Astrocyte of the cerebellum (primary cell): ENCODE results near the gene ARHGAP10.

Experiments used
- DNase-seq: peaks from one replicate; pipeline ENCODE4 v3.0.0-alpha.2; 2011; ENCODE audit warnings: low read depth
- H3K4me3 ChIP-seq: 2 replicates; pipeline ENCODE4 v1.5.1; 2011; ENCODE audit warnings: mild to moderate bottlenecking, low read depth, low read length, moderate library complexity
- in situ Hi-C: cut with HindIII; loops from 2 replicates; pipeline ENCODE4 v1.10.0; 2017; ENCODE audit warnings: low sequenced_read_pairs
- TF ChIP-seq, protein P1 (sequence below): IDR thresholded peaks from 2 replicates; pipeline ENCODE4 v1.5.1; 2012; ENCODE audit warnings: low read length, low read depth, moderate library complexity, mild to moderate bottlenecking; ENCODE audit errors: missing control alignments

The ARHGAP10 gene

DNA sequence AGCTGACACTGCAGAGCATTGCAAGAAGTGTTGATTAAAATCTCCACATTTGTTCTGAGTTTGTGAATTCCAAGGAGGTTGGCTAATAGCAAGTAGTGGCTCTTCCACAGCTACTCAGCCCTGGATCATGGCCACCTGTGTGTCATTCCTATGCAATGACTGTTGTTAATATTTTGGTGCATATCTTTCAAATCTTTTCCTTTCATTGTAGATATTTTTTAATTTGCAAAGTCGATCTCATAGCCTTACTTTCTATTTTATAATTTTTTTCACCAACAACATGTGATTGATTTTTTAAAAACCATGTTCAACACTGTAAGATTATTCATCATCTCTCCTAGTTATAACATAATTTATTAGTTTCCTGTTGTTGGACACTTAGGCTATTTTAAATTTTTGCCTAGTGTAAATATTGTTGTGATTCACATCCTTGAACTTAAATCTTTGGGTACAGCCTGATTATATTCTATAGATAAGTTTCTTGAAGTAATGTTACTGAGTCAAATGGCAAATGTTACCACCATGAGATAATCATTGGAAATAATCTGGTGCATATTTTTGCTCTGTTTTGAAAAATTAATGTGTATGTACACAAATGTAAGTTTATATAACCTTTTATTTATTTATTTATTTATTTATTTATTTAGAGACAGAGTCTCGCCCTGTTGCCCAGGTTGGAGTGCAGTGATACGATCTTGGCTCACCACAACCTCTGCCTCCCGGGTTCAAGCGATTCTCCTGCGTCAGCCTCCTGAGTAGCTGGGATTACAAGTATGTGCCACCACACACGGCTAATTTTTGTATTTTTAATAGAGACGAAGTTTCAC lies 17.1 kb upstream of the ARHGAP10 start:
- TF ChIP-seq, protein P1, sequence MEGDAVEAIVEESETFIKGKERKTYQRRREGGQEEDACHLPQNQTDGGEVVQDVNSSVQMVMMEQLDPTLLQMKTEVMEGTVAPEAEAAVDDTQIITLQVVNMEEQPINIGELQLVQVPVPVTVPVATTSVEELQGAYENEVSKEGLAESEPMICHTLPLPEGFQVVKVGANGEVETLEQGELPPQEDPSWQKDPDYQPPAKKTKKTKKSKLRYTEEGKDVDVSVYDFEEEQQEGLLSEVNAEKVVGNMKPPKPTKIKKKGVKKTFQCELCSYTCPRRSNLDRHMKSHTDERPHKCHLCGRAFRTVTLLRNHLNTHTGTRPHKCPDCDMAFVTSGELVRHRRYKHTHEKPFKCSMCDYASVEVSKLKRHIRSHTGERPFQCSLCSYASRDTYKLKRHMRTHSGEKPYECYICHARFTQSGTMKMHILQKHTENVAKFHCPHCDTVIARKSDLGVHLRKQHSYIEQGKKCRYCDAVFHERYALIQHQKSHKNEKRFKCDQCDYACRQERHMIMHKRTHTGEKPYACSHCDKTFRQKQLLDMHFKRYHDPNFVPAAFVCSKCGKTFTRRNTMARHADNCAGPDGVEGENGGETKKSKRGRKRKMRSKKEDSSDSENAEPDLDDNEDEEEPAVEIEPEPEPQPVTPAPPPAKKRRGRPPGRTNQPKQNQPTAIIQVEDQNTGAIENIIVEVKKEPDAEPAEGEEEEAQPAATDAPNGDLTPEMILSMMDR: no peak
- no peak overlapping the region for H3K4me3 ChIP-seq
- peak; percentile 67 for DNase-seq
- in situ Hi-C loops: no loop called here

DNA sequence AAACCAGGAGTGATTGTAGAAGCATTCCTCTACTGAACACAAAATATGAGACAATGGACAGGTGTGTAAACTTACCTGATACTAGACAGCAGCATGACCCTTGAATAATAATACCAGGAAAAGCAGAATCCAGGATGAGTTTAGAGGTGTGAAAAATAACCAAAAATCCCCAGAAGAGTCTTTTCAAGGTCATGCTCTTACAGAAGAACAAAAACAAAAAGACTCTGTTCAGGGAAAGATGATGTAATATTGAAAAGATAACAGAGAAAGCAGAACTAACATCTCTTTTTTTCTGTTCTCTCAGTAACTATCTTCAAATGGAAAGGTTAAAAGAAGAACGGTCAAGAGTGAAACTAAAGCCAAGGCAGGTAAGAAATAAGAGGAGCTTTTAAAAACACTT lies 14.0 kb upstream of the ARHGAP10 start:
- TF ChIP-seq, protein P1: no peak
- in situ Hi-C loops: no loop called here
- no peak overlapping the region for H3K4me3 ChIP-seq
- DNase-seq: no peak

DNA sequence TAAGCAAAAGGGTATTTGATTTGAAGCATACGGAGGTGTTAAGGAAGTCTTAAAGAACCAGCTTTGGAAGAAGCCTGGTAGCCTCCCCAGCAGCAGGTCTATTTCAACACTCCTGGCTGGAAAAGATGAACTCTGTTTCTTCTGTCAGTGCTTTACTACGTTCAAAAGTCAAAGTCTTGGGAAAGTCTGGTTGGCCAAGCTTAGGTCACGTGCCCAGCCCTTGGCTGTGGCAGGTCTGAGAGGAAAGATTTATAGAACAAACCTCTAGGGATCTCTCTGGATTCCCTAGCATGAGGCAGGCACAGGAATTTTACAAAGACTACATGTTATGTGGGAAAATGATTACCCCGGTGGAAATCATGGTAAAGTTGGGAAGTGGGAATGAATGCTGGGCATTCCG lies 8.6 kb upstream of the ARHGAP10 start:
- TF ChIP-seq, protein P1: no peak
- no peak for DNase-seq
- H3K4me3 ChIP-seq: no peak overlapping the region
- in situ Hi-C loops: loop anchor here (5.0 kb wide), 1 partner anchor 54 kb away; no protein-coding TSS in a partner anchor

DNA sequence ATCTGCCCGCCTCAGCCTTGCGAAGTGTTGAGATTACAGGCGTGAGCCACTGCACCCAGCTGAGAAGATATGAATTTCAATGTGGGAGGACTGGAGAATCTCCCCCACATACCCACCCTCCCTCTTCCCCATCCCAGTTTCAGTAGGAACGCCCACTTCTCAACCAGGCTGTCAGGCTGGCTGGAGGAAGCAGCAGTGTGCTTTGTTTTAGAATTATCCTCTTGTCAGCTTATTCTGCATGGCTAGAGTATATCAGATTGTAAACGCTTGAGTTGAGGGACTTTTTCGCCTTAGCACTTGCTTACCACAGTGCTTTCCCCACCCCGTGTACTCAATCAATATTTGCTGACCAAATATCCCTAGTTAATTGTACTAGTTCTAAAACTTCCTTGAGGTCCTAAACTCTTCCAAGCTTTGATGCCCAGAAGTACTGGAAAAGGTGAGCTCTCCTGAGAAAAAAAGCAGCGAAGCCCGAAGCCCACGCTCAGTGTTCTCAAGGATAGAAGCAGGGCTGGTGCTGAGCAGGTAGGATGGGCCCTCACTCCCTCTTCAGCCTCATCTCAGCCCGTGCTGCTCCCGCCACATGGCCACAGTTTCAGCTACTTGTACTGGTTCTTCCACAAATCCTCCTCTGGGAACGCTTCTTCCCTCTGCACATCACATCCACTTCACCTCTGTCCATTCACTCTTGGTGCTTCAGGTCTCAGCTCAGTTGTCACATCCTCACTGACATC lies 7.3 kb upstream of the ARHGAP10 start:
- in situ Hi-C loops: loop anchor here (5.0 kb wide), 1 partner anchor 53 kb away; no protein-coding TSS in a partner anchor
- TF ChIP-seq, protein P1: no peak
- no peak overlapping the region for H3K4me3 ChIP-seq
- DNase-seq: no peak

DNA sequence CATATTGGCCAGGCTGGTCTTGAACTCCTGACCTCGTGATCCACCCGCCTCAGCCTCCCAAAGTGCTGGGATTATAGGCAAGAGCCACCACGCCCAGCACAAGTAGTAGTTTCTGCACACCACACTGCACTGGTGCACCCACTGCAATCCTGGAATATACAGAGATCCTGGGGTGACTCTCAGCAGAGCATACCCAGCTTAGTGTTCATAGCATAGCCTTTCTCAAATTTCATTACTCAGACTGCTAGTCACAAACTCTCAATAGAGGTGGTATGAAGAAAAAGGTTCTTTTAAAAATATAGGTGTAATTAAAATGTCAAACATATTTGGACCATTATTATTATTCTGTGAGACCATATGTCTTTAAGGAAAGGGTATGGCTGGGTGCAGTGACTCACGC lies 6.2 kb upstream of the ARHGAP10 start:
- TF ChIP-seq, protein P1: no peak
- DNase-seq: no peak
- no peak overlapping the region for H3K4me3 ChIP-seq
- in situ Hi-C loops: no loop called here

DNA sequence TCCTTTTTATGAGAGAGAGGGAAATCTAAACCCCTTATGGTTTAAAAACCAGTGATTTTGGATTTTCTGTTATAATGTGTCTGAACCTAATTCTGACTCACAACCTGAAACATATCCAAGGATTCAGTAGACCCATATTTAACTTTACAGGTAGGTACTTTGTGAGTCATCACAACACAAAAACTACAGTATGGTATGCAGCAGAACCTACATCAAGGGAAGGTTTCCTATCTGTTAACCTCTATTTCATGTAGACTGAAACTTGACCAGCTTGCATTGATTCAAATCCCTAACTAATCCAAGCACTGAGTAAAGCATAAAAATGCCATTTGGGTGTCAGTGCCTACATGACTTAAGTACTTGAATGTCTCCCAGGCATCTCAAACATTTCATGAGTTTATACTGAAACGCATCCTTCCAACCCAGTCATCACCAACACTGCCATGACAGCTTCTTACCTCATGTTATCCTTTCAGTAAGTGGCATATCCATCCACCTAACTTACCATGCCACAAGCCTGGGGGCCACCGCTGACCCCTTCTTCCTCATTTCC lies 4.3 kb upstream of the ARHGAP10 start:
- in situ Hi-C loops: no loop called here
- TF ChIP-seq, protein P1: no peak
- no peak for DNase-seq

More for the DNA sequence above, 4.3 kb upstream of the ARHGAP10 start:
- no peak overlapping the region for H3K4me3 ChIP-seq
